ENCODE results near the gene TXNL4A.

DNA sequence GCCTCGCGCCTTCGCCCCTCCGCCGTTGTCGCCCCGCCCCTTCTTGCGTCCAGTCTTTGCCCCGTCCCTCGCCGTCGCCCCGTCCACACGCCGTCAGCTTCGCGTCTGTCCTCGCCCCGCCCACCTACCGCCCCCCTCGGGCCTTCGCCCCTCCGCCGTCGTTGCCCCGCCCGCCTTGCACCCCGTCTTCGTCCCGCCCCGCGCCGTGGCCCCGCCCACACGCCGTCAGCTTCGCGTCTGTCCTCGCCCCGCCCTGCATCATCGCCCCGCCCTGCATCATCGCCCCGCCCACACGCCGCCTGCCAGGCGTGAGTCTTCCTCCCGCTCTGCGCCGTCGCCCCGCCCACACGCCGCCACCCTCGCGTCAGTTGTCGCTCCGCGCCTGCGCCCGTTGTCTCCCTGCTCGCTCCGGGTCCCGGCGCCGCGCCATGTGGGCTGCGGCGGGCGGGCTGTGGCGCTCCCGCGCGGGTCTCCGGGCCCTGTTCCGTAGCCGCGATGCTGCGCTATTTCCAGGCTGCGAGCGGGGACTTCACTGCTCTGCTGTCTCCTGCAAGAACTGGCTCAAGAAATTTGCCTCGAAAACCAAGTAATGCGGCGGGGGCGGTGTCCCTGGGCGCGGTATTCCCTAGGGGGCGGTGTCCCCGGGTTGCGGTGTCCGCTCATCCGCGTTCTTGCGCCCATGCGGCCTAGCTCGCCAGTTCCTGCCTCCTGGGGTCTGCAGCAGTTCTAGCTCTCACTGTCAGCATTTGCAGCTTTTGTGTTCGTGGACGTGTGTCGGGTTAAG, 45.9 kb upstream of the TXNL4A start, which contains the start of gene RBFA:
- TF ChIP-seq, protein P1, sequence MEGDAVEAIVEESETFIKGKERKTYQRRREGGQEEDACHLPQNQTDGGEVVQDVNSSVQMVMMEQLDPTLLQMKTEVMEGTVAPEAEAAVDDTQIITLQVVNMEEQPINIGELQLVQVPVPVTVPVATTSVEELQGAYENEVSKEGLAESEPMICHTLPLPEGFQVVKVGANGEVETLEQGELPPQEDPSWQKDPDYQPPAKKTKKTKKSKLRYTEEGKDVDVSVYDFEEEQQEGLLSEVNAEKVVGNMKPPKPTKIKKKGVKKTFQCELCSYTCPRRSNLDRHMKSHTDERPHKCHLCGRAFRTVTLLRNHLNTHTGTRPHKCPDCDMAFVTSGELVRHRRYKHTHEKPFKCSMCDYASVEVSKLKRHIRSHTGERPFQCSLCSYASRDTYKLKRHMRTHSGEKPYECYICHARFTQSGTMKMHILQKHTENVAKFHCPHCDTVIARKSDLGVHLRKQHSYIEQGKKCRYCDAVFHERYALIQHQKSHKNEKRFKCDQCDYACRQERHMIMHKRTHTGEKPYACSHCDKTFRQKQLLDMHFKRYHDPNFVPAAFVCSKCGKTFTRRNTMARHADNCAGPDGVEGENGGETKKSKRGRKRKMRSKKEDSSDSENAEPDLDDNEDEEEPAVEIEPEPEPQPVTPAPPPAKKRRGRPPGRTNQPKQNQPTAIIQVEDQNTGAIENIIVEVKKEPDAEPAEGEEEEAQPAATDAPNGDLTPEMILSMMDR (conservative IDR thresholded peaks at IDR 0.05 in 1 of 2, IDR thresholded peaks at IDR 0.05 in 1 of 2; ENCODE audit: low read depth in 1 of 2, low read length in 2 of 2): peak; percentile 27 to 38
- no peak for TF ChIP-seq EZH2 (IDR thresholded peaks at IDR 0.05; ENCODE audit: low read length, missing control alignments)

All from fibroblast of lung (primary cell).